Right hindlimb (tissue), 1 donor: ENCODE results near the gene FAM234A.

ENCODE experiments used
- DNase-seq: peaks from one replicate; pipeline ENCODE4 v3.0.0-alpha.2; 2018

Gene FAM234A

GRCh38 chr16:283033-283805 is 48.6 kb downstream of the FAM234A start, which contains the start of gene PDIA2:
PDIA2 (plus strand) TSS chr16:283164; CDS start chr16:283170, 6 bp downstream.
- no peak for DNase-seq

- DNase-seq, result no peak
These were observed 49.8 kb downstream of the FAM234A start for GRCh38 chr16:284204-285120.

GRCh38 chr16:285146-286055 is 50.8 kb downstream of the FAM234A start:
- DNase-seq, result no peak

- no peak for DNase-seq
These were observed 52.1 kb downstream of the FAM234A start for GRCh38 chr16:286491-287297.

- DNase-seq, result no peak
These were observed 52.7 kb downstream of the FAM234A start for GRCh38 chr16:287298-287811.

- no peak for DNase-seq
These were observed 53.6 kb downstream of the FAM234A start for GRCh38 chr16:287981-288920.

- DNase-seq, result no peak
These were observed 54.9 kb downstream of the FAM234A start for GRCh38 chr16:289395-289997.

- no peak for DNase-seq
These were observed 55.5 kb downstream of the FAM234A start for GRCh38 chr16:290015-290680.

GRCh38 chr16:290681-291405 is 56.2 kb downstream of the FAM234A start:
- DNase-seq, result no peak

- DNase-seq, result no peak
These were observed 56.9 kb downstream of the FAM234A start for GRCh38 chr16:291539-291938.

GRCh38 chr16:293043-293775 is 58.6 kb downstream of the FAM234A start:
- DNase-seq, result no peak

GRCh38 chr16:296276-296675 is 61.7 kb downstream of the FAM234A start:
- DNase-seq, result no peak

- DNase-seq, result no peak
These were observed 62.3 kb downstream of the FAM234A start for GRCh38 chr16:296806-297510.

GRCh38 chr16:297832-298231 is 63.2 kb downstream of the FAM234A start:
- DNase-seq, result no peak

- no peak for DNase-seq
These were observed 66.6 kb downstream of the FAM234A start for GRCh38 chr16:301235-301634.

GRCh38 chr16:301950-302349 is 67.3 kb downstream of the FAM234A start:
- no peak for DNase-seq
